K562 (cell line): Measurements from ENCODE around the gene MADD. TPM values are rescaled to one million over a fixed set of nuclear protein-coding genes. Genes with fewer than 3 reads are reported as not detected.

ENCODE experiments used
- ATAC-seq: fragments of 200-7000 bp; cut with Tn5 transposase; 3 replicates; pipeline ENCODE4 v1.9.1; 2020; ENCODE audit warnings: moderate library complexity
- BruUV-seq: library from RNA; stranded (reverse); fragments of 400-500 nt; replicated peaks from 2 replicates; lab custom pipeline; 2021; lab: Mats Ljungman, UMichigan
- CTCF ChIA-PET: fragments of 300-600 bp; formaldehyde crosslinking; extraction: SDS; loops from one replicate; lab custom pipeline; 2021; ENCODE audit warnings: low intra/inter-chr PET ratio; lab: Yijun Ruan, JAX
- POLR2A ChIA-PET: fragments of 300-600, 350-650 bp; sonication (Branson Sonifier 250); formaldehyde crosslinking; extraction: SDS; loops from one replicate; lab custom pipeline; 2021; ENCODE audit warnings: antibody characterized with exemption, inconsistent platforms; lab: Yijun Ruan, JAX
- DNase-seq, 4 experiments: peaks; one replicate each; pipeline versions ENCODE4 v3.0.0 to v3.0.0-alpha.2; 2011 to 2018; ENCODE audit warnings: low spot score in 3 of 4, mixed read lengths in 3 of 4; ENCODE audit errors: extremely low read depth in 1 of 4
- FAIRE-seq: peaks from 2 replicates; lab custom pipeline; 2011; peaks lifted over from hg19 to GRCh38; lab: Jason Lieb, UNC
- H2AFZ ChIP-seq: 2 replicates; pipeline ENCODE4 v1.6.0; 2011; ENCODE audit warnings: low read depth, low read length, control low read depth, inconsistent platforms
- H3K27ac ChIP-seq: fragments of 200-600 bp; 3 replicates; pipeline ENCODE4 v1.8.0; 2011; ENCODE audit warnings: low read depth, mild to moderate bottlenecking, control low read depth, inconsistent platforms, low read length, moderate library complexity, mixed read lengths; ENCODE audit errors: extremely low read depth
- H3K27me3 ChIP-seq, 2 experiments: fragments of 300-600 bp in 1 of 2; 2 replicates in 1 of 2; 3 replicates in 1 of 2; pipeline versions ENCODE4 v1.6.0 to v1.8.0; 2011; ENCODE audit warnings: inconsistent platforms in 2 of 2, low read length in 2 of 2, mild to moderate bottlenecking in 1 of 2, mixed read lengths in 1 of 2, moderate library complexity in 1 of 2; ENCODE audit not compliant: control insufficient read depth in 2 of 2, insufficient read depth in 2 of 2
- H3K36me3 ChIP-seq: fragments of 300-600 bp; 3 replicates; pipeline ENCODE4 v1.8.0; 2011; ENCODE audit warnings: mild to moderate bottlenecking, low read length, inconsistent platforms; ENCODE audit not compliant: control insufficient read depth, insufficient read depth
- H3K4me1 ChIP-seq, 2 experiments: fragments of 200-600 bp in 1 of 2; replicated peaks in 1 of 2; 2 replicates in 1 of 2; 3 replicates in 1 of 2; pipeline versions ENCODE4 v1.5.1 to v1.8.0; 2011; ENCODE audit warnings: inconsistent platforms in 2 of 2, low read length in 2 of 2, mild to moderate bottlenecking in 1 of 2, mixed read lengths in 1 of 2, moderate library complexity in 1 of 2; ENCODE audit not compliant: control insufficient read depth in 2 of 2, insufficient read depth in 2 of 2
- H3K4me2 ChIP-seq: 2 replicates; pipeline ENCODE4 v1.6.1; 2011; ENCODE audit warnings: low read length, control low read depth, inconsistent platforms, mixed read lengths; ENCODE audit not compliant: insufficient read depth
- H3K4me3 ChIP-seq: fragments of 200-600 bp; sonication (generic), shearing (Covaris generic); 2 replicates; pipeline ENCODE4 v1.5.1; 2016; ENCODE audit warnings: control low read depth, inconsistent platforms
- H3K79me2 ChIP-seq: fragments of 200-600 bp; 3 replicates; pipeline ENCODE4 v1.8.0; 2011; ENCODE audit warnings: low read length, inconsistent platforms; ENCODE audit not compliant: control insufficient read depth, insufficient read depth
- H3K9ac ChIP-seq, 2 experiments: 2 replicates each; pipeline versions ENCODE4 v1.6.0 to v1.6.1; 2011; ENCODE audit warnings: low read depth in 2 of 2, low read length in 2 of 2, control low read depth in 1 of 2, inconsistent platforms in 1 of 2, mild to moderate bottlenecking in 1 of 2, mixed read lengths in 1 of 2; ENCODE audit not compliant: insufficient read depth in 1 of 2
- H3K9me1 ChIP-seq: one replicate; pipeline ENCODE4 v1.6.0; 2011; ENCODE audit warnings: inconsistent platforms, mild to moderate bottlenecking, low read length, moderate library complexity; ENCODE audit not compliant: control insufficient read depth, insufficient read depth
- H3K9me3 ChIP-seq: replicated peaks from 2 replicates; pipeline ENCODE4 v1.5.1; 2011; ENCODE audit warnings: low read depth, low read length, inconsistent platforms; ENCODE audit not compliant: control insufficient read depth, insufficient read depth
- H4K20me1 ChIP-seq: replicated peaks from 2 replicates; pipeline ENCODE4 v1.6.1; 2011; ENCODE audit warnings: low read length, inconsistent platforms, mixed read lengths; ENCODE audit not compliant: control insufficient read depth, insufficient read depth
- BCOR ChIP-seq: fragments of 450-650 bp; IDR thresholded peaks from 2 replicates; pipeline ENCODE4 v1.6.1; 2016
- BRCA1 ChIP-seq, 2 experiments: fragments of 450-650 bp in 1 of 2; sonication (generic) in 1 of 2; formaldehyde crosslinking in 1 of 2; IDR thresholded peaks; 2 replicates each; pipeline versions ENCODE4 v1.5.0 to v1.6.1; 2017 to 2020; ENCODE audit warnings: mild to moderate bottlenecking in 1 of 2, missing genetic modification reagents in 1 of 2
- CGGBP1 ChIP-seq: fragments of 250-450 bp; sonication (Bioruptor Pico); IDR thresholded peaks from 2 replicates; pipeline ENCODE4 v1.9.0; 2021; ENCODE audit warnings: mild to moderate bottlenecking
- KDM1A ChIP-seq, 2 experiments: fragments of 450-650 bp; IDR thresholded peaks; 2 replicates each; pipeline ENCODE4 v1.6.1; 2016; ENCODE audit warnings: mild to moderate bottlenecking in 2 of 2
- MTA3 ChIP-seq: fragments of 450-650 bp; formaldehyde crosslinking; IDR thresholded peaks from 2 replicates; pipeline ENCODE4 v1.6.1; 2017; ENCODE audit warnings: mild to moderate bottlenecking, borderline replicate concordance
- PTBP1 ChIP-seq: fragments of 200-400 bp; formaldehyde crosslinking; IDR thresholded peaks from 2 replicates; pipeline ENCODE4 v1.6.1; 2017; ENCODE audit warnings: low read depth, low read length
- RCOR1 ChIP-seq, 2 experiments: IDR thresholded peaks; 2 replicates each; pipeline ENCODE4 v1.6.1; 2012; ENCODE audit warnings: low read depth in 2 of 2, low read length in 2 of 2, borderline replicate concordance in 1 of 2, improper control_type of control experiment in 1 of 2
- SMARCA5 ChIP-seq: fragments of 450-650 bp; IDR thresholded peaks from 2 replicates; pipeline ENCODE4 v1.6.1; 2016
- SMARCC2 ChIP-seq: fragments of 450-650 bp; IDR thresholded peaks from 2 replicates; pipeline ENCODE4 v1.6.1; 2017; ENCODE audit warnings: antibody characterized with exemption, moderate library complexity, mild to moderate bottlenecking, low read depth
- SRSF7 ChIP-seq: fragments of 200-400 bp; formaldehyde crosslinking; optimal IDR thresholded peaks from 2 replicates; pipeline ENCODE3; 2017; ENCODE audit warnings: mild to moderate bottlenecking, low read depth, low read length
- THRA ChIP-seq: fragments of 450-650 bp; IDR thresholded peaks from 2 replicates; pipeline ENCODE4 v1.6.1; 2017; ENCODE audit warnings: mild to moderate bottlenecking, moderate library complexity
- TRIM25 ChIP-seq: fragments of 450-650 bp; IDR thresholded peaks from 2 replicates; pipeline ENCODE4 v1.7.0; 2016; ENCODE audit warnings: borderline replicate concordance
- ZNF592 ChIP-seq: fragments of 450-650 bp; IDR thresholded peaks from 2 replicates; pipeline ENCODE4 v1.6.1; 2017; ENCODE audit warnings: antibody characterized with exemption, mild to moderate bottlenecking
- ZNF644 ChIP-seq: fragments of 200-800 bp; sonication (Bioruptor generic); IDR thresholded peaks from 2 replicates; pipeline ENCODE4 v1.6.1; 2016; ENCODE audit warnings: low read depth, missing genetic modification characterization, missing compliant biosample characterization
- ZNF76 ChIP-seq: fragments of 250-450 bp; sonication (Bioruptor Pico); IDR thresholded peaks from 2 replicates; pipeline ENCODE4 v1.4.0; 2020; ENCODE audit warnings: mild to moderate bottlenecking, moderate library complexity, borderline replicate concordance
- WGBS: fragments of 100-300 bp; shearing (Covaris generic); methylation state at CpG from one replicate; pipeline ENCODE4 v1.1.6; 2016; ENCODE audit warnings: low coverage, mixed read lengths; ENCODE audit not compliant: insufficient coverage; ENCODE audit errors: missing lambda C conversion rate; 5-methylcytosine and 5-hydroxymethylcytosine counted together
- in situ Hi-C: fragments of 300-500 bp; cut with MboI; formaldehyde crosslinking; loops from 4 replicates; pipeline ENCODE4 v1.15.0; 2018; ENCODE audit warnings: inconsistent platforms, mixed read lengths
- intact Hi-C: fragments of 100-400 bp; cut with micrococcal nuclease; formaldehyde crosslinking; loops from 2 replicates; pipeline ENCODE4 v1.14.2; 2022
- polyA plus RNA-seq, 8 experiments: library from polyadenylated mRNA; depleted of rRNA in 4 of 8; stranded (reverse) in 5 of 8; unstranded in 3 of 8; fragments of >200 nt; fragmentation: Nextera tagmentation in 2 of 8; fragmentation: Illumina TruSeq in 1 of 8; extraction: Ambion mirVana in 2 of 8; extraction: Trizol in 1 of 8; gene quantifications; 2 replicates each; pipeline versions ENCODE4 v1.2.1 to v1.2.3, GENCODE V29; 2011 to 2014; ENCODE audit warnings: inconsistent platforms in 1 of 8, missing spikeins in 1 of 8
- total RNA-seq, 7 experiments: library from RNA; depleted of rRNA in 6 of 7; stranded (reverse); fragments of >200 nt in 6 of 7; fragmentation: Illumina TruSeq in 2 of 7; extraction: Trizol in 2 of 7; gene quantifications; 2 replicates each; pipeline versions ENCODE4 v1.2.1 to v1.2.3, GENCODE V29; 2011 to 2021; ENCODE audit warnings: low replicate concordance in 1 of 7

Gene MADD
- total and polyA plus RNA-seq, 9 of the 15 experiments (the other 6 are each of a cell fraction or from before 2014, with no cell fraction given) = 0.68 to 57.6 (median 33.6) TPM

- intact Hi-C loops = no loop called here
- peaks cover 18% of the 10 kb centered on the region; the same call in 1 of the 3 replicates for H3K36me3 ChIP-seq
- H3K4me2 ChIP-seq = no peak overlapping the region
- no peak overlapping the region for H3K27ac ChIP-seq
- no peak overlapping the region for H3K4me3 ChIP-seq
- ATAC-seq (no peak), DNase-seq (no peak), FAIRE-seq (no peak)
- in situ Hi-C loops = no loop called here
- H3K9me3 ChIP-seq = no peaks in the 10 kb centered on the region
- no TSS peak for BruUV-seq
- POLR2A ChIA-PET = interaction anchor here (0.5 to 1.5 kb wide), 4 partner anchors 9 to 125 kb away, joined by 3 to 5 read pairs (median 4); no protein-coding TSS in a partner anchor
- no peaks in the 10 kb centered on the region for H3K27me3 ChIP-seq
- CTCF ChIA-PET = no interaction called here
- no peaks in the 10 kb centered on the region for H3K9me1 ChIP-seq
- peaks cover 6 to 42% of the 10 kb centered on the region in 2 experiments; a peak in 3 of 5 replicates for H3K4me1 ChIP-seq
- H2AFZ ChIP-seq = no peak overlapping the region
- WGBS = 58% methylated on average over 8 of the region's 8 CpGs
- H3K79me2 ChIP-seq = no peaks in the 10 kb centered on the region
- no peaks in the 10 kb centered on the region for H4K20me1 ChIP-seq
- H3K9ac ChIP-seq = no peak overlapping the region
- TF ChIP-seq TRIM25 = no peak
- TF ChIP-seq BRCA1 (IDR thresholded peaks at IDR 0.05) = no peak
- TF ChIP-seq BRCA1 (CRISPR knock-in tag; IDR thresholded peaks at IDR 0.05) = no peak
- no peak for TF ChIP-seq CGGBP1 (CRISPR knock-in tag)
- peak in 1 of 2 experiments; percentile 53; a peak in 1 of 4 replicates for TF ChIP-seq RCOR1 (IDR thresholded peaks at IDR 0.05; ENCODE audit: borderline replicate concordance in 1 of 2, low read depth in 2 of 2, low read length in 2 of 2)
- TF ChIP-seq KDM1A (IDR thresholded peaks at IDR 0.05) = peak; percentile 65 to 81; a peak in 3 of 4 replicates
- TF ChIP-seq ZNF644 (tag) = no peak
- TF ChIP-seq PTBP1 = peak; percentile 83; the same call in 1 of the 2 replicates
- TF ChIP-seq BCOR = peak; percentile 94
- no peak for TF ChIP-seq THRA
- TF ChIP-seq MTA3 = no peak
- 0 out of 2 replicates have a peak, but pooled peaks have one; percentile 41 for TF ChIP-seq SMARCA5
- TF ChIP-seq SRSF7 = no peak
- TF ChIP-seq SMARCC2 = no peak
- no peak for TF ChIP-seq ZNF76 (CRISPR knock-in tag)
- no peak for TF ChIP-seq ZNF592
These were observed 64.0 kb downstream of the MADD start for GRCh38 chr11:47333886-47334443.
